Measurements from ENCODE around the gene EXOC3L1. TPM values are rescaled to one million over a fixed set of nuclear protein-coding genes. Genes with fewer than 3 reads are reported as not detected.
A peak's percentile ranks its signal among the peaks of the same experiment; 100 is the strongest.

EXOC3L1 gene
- total and polyA plus RNA-seq, 2 of the 13 experiments (the other 11 are each of a cell fraction or from before 2014, with no cell fraction given): 0.12 TPM; not detected in 1

DNA sequence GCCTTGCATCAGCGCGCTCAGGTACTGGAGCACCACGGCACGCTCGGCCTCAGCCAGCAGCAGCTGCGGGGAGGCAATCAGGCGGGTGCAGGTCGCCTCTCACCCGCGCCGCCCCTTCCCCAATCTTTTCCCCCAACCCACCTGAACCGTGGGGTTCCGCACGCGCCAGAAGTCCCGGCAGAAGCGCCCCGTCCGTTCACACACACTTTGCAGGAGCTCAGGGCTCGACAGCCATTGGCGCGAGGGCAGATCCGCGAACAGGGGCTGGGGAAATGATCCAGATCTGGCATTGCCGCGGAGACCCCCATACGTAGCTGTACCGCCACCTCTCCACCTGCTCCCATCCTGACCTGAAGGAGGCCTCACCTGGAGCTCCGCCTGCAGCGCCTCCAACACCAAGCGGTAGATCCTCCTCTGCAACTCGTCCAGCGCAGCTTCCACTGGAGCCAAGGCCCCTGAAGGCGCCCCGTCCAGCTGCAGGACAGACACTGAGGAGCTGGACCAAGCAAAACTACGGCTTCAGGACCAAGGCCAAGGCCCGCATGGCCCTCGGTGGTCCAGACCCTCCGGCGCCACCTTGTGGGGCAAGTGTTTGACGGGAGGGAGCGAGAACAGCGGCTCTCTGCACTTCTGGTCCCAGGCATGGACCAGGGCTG is 4.8 kb downstream of the EXOC3L1 start (continued):
- peak; percentile 51 for TF ChIP-seq MNT (IDR thresholded peaks at IDR 0.05)
- TF ChIP-seq, protein P1, sequence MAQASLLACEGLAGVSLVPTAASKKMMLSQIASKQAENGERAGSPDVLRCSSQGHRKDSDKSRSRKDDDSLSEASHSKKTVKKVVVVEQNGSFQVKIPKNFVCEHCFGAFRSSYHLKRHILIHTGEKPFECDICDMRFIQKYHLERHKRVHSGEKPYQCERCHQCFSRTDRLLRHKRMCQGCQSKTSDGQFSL (CRISPR knock-in tag; IDR thresholded peaks at IDR 0.05): peak; percentile 53; the same call in 1 of the 2 replicates
- TF ChIP-seq ZNF180 (CRISPR knock-in tag; IDR thresholded peaks at IDR 0.05; ENCODE audit: borderline replicate concordance, low read depth): peak; percentile 83; the same call in 1 of the 2 replicates
- TF ChIP-seq, protein P2, sequence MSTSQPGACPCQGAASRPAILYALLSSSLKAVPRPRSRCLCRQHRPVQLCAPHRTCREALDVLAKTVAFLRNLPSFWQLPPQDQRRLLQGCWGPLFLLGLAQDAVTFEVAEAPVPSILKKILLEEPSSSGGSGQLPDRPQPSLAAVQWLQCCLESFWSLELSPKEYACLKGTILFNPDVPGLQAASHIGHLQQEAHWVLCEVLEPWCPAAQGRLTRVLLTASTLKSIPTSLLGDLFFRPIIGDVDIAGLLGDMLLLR (CRISPR knock-in tag; IDR thresholded peaks at IDR 0.05): peak; percentile 98
- TF ChIP-seq, protein P3, sequence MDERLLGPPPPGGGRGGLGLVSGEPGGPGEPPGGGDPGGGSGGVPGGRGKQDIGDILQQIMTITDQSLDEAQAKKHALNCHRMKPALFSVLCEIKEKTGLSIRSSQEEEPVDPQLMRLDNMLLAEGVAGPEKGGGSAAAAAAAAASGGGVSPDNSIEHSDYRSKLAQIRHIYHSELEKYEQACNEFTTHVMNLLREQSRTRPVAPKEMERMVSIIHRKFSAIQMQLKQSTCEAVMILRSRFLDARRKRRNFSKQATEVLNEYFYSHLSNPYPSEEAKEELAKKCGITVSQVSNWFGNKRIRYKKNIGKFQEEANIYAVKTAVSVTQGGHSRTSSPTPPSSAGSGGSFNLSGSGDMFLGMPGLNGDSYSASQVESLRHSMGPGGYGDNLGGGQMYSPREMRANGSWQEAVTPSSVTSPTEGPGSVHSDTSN (CRISPR knock-in tag; IDR thresholded peaks at IDR 0.05): no peak
- TF ChIP-seq MED8 (CRISPR knock-in tag; IDR thresholded peaks at IDR 0.05; ENCODE audit: insufficient replicate concordance): peak; percentile 80
- TF ChIP-seq ZNF883 (CRISPR knock-in tag; IDR thresholded peaks at IDR 0.05; ENCODE audit: not compliant biosample characterization): peak; percentile 88
- peak; percentile 98 for TF ChIP-seq TGIF2 (CRISPR knock-in tag; IDR thresholded peaks at IDR 0.05)
- TF ChIP-seq ATRX (CRISPR knock-in tag; IDR thresholded peaks at IDR 0.05; ENCODE audit: borderline replicate concordance): no peak
- peak; percentile 63; the same call in 1 of the 2 replicates for TF ChIP-seq SIN3B (IDR thresholded peaks at IDR 0.05; ENCODE audit: low read length)
- TF ChIP-seq HMG20B (CRISPR knock-in tag; conservative IDR thresholded peaks at IDR 0.05): peak; percentile 83; the same call in 1 of the 2 replicates
- peak; percentile 85 for TF ChIP-seq THAP11 (CRISPR knock-in tag; IDR thresholded peaks at IDR 0.05)
- TF ChIP-seq ZNF704 (CRISPR knock-in tag; IDR thresholded peaks at IDR 0.05; ENCODE audit: borderline replicate concordance): no peak
- peak; percentile 48 for TF ChIP-seq RBM39 (IDR thresholded peaks at IDR 0.05; ENCODE audit: low read depth, low read length, poor library complexity, severe bottlenecking)
- TF ChIP-seq TSC22D2 (CRISPR knock-in tag; IDR thresholded peaks at IDR 0.05; ENCODE audit: borderline replicate concordance): peak; percentile 96
- TF ChIP-seq, protein P4, sequence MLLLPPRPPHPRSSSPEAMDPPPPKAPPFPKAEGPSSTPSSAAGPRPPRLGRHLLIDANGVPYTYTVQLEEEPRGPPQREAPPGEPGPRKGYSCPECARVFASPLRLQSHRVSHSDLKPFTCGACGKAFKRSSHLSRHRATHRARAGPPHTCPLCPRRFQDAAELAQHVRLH (CRISPR knock-in tag; IDR thresholded peaks at IDR 0.05; ENCODE audit: borderline replicate concordance, low read depth): peak; percentile 99
- peak; percentile 64; the same call in 1 of the 2 replicates for TF ChIP-seq ONECUT2 (CRISPR knock-in tag; IDR thresholded peaks at IDR 0.05)
- no peak for TF ChIP-seq ZNF20 (CRISPR knock-in tag; IDR thresholded peaks at IDR 0.05)
- TF ChIP-seq SMARCC2 (IDR thresholded peaks at IDR 0.05): no peak
- TF ChIP-seq ZNF776 (CRISPR knock-in tag; IDR thresholded peaks at IDR 0.05): peak; percentile 97
- peak; percentile 58 for TF ChIP-seq HNF4A (CRISPR knock-in tag; IDR thresholded peaks at IDR 0.05)
- no peak for TF ChIP-seq REXO4 (CRISPR knock-in tag; IDR thresholded peaks at IDR 0.05; ENCODE audit: borderline replicate concordance)
- TF ChIP-seq DR1 (CRISPR knock-in tag; IDR thresholded peaks at IDR 0.05): peak; percentile 75
- TF ChIP-seq SOX6 (IDR thresholded peaks at IDR 0.05): no peak
- peak; percentile 75 for TF ChIP-seq SOX6 (CRISPR knock-in tag; IDR thresholded peaks at IDR 0.05)
- TF ChIP-seq CBX2 (IDR thresholded peaks at IDR 0.05; ENCODE audit: low read depth, low read length): no peak
- 0 out of 2 replicates have a peak, but pooled peaks have one; percentile 33 for TF ChIP-seq CBX2 (CRISPR knock-in tag; IDR thresholded peaks at IDR 0.05; ENCODE audit: low read depth)

Measured in HepG2 (cell line).